Suprapubic skin (tissue), 4 donors: ENCODE measurements around the gene MED17.

Source experiments
- POLR2A ChIP-seq, 2 donors: fragments of 450-650 bp; IDR thresholded peaks; one replicate each; pipeline ENCODE4 v1.6.1; 2017; ENCODE audit warnings: antibody characterized with exemption in 2 of 2, mild to moderate bottlenecking in 2 of 2, moderate library complexity in 2 of 2
- POLR2AphosphoS5 ChIP-seq, 3 donors: sonication (generic); formaldehyde crosslinking; IDR thresholded peaks; one replicate each; pipeline ENCODE4 v1.6.1; 2017; ENCODE audit warnings: antibody characterized with exemption in 3 of 3
- TF ChIP-seq, protein P1 (sequence below), 2 donors: fragments of 200-600 bp in 1 of 2; fragments of 450-650 bp in 1 of 2; sonication (generic) in 1 of 2; IDR thresholded peaks; one replicate each; pipeline ENCODE4 v1.5.1; 2016 to 2019; ENCODE audit warnings: antibody characterized with exemption in 2 of 2, mild to moderate bottlenecking in 1 of 2, moderate library complexity in 1 of 2

DNA sequence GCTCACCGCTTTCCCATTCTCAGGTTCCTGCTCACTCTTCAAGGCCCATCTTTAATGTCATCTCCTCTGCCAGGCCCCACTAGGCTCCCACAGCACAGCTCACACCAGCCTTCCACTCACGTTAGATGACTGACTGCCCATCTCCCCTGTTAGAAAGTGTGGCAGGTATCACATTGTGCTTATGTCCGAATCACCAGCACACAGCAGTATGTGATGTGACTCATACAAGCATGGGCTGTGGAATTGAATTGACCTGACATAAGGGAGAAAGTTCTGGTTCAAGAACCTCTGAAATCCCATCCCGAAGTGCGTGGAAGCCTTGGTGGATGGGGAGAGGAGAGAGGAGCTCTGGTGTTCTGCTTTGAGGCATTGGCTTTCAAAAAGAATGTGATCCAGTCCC, 59.8 kb downstream of the MED17 start:
- TF ChIP-seq, protein P1, sequence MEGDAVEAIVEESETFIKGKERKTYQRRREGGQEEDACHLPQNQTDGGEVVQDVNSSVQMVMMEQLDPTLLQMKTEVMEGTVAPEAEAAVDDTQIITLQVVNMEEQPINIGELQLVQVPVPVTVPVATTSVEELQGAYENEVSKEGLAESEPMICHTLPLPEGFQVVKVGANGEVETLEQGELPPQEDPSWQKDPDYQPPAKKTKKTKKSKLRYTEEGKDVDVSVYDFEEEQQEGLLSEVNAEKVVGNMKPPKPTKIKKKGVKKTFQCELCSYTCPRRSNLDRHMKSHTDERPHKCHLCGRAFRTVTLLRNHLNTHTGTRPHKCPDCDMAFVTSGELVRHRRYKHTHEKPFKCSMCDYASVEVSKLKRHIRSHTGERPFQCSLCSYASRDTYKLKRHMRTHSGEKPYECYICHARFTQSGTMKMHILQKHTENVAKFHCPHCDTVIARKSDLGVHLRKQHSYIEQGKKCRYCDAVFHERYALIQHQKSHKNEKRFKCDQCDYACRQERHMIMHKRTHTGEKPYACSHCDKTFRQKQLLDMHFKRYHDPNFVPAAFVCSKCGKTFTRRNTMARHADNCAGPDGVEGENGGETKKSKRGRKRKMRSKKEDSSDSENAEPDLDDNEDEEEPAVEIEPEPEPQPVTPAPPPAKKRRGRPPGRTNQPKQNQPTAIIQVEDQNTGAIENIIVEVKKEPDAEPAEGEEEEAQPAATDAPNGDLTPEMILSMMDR (IDR thresholded peaks at IDR 0.05): no peak
- TF ChIP-seq POLR2AphosphoS5 (IDR thresholded peaks at IDR 0.05) (no peak), POLR2A (IDR thresholded peaks at IDR 0.05) (no peak)
